PC-3 (cell line): ENCODE data around the gene LYZL1. TPM values are rescaled to one million over a fixed set of nuclear protein-coding genes. Genes with fewer than 3 reads are reported as not detected.

Experiments
- ATAC-seq: fragments of 200-7000 bp; cut with Tn5 transposase; 2 replicates; pipeline ENCODE4 v1.9.1; 2020; ENCODE audit warnings: mild to moderate bottlenecking, moderate library complexity
- BruUV-seq: library from RNA; stranded (reverse); fragments of 400-500 nt; replicated peaks from 2 replicates; lab custom pipeline; 2021; lab: Mats Ljungman, UMichigan
- CTCF ChIA-PET: fragments of 300-600 bp; sonication (Branson Sonifier 250); formaldehyde crosslinking; loops from one replicate; lab custom pipeline; 2022; ENCODE audit warnings: antibody characterized with exemption; lab: Charles Lee
- POLR2A ChIA-PET: fragments of 300-600 bp; sonication (Branson Sonifier 250); formaldehyde crosslinking; loops from one replicate; lab custom pipeline; 2022; ENCODE audit warnings: antibody characterized with exemption; ENCODE audit not compliant: unreplicated experiment; lab: Charles Lee
- DNase-seq: peaks from one replicate; pipeline ENCODE4 v3.0.0-alpha.2; 2015
- H2AFZ ChIP-seq: fragments of 300-600 bp; sonication (generic); 2 replicates; pipeline ENCODE4 v1.6.0; 2016; ENCODE audit warnings: antibody characterized with exemption, low read length
- H3F3A ChIP-seq: fragments of 300-600 bp; sonication (generic); one replicate; pipeline ENCODE4 v1.6.0; 2017; ENCODE audit warnings: antibody characterized with exemption, low read length, control low read depth, mild to moderate bottlenecking; ENCODE audit not compliant: unreplicated experiment
- H3K27ac ChIP-seq: fragments of 300-600 bp; sonication (generic); 2 replicates; pipeline ENCODE4 v1.5.1; 2016; ENCODE audit warnings: mild to moderate bottlenecking, low read length
- H3K27me3 ChIP-seq: fragments of 300-600 bp; sonication (generic); 2 replicates; pipeline ENCODE4 v1.6.1; 2016; ENCODE audit warnings: low read length, mixed read lengths
- H3K36me3 ChIP-seq: fragments of 300-600 bp; sonication (generic); 2 replicates; pipeline ENCODE4 v1.6.1; 2016; ENCODE audit warnings: low read depth, mixed run types, low read length, mixed read lengths
- H3K4me1 ChIP-seq: fragments of 300-600 bp; sonication (generic); 2 replicates; pipeline ENCODE4 v1.5.1; 2016; ENCODE audit warnings: low read length; ENCODE audit not compliant: insufficient read depth
- H3K4me2 ChIP-seq: fragments of 300-600 bp; sonication (generic); 2 replicates; pipeline ENCODE4 v1.6.0; 2016; ENCODE audit warnings: low read length
- H3K4me3 ChIP-seq: fragments of 300-600 bp; sonication (generic); 2 replicates; pipeline ENCODE4 v1.5.1; 2016; ENCODE audit warnings: mild to moderate bottlenecking, low read length, mixed read lengths
- H3K79me2 ChIP-seq: fragments of 300-600 bp; sonication (generic); 2 replicates; pipeline ENCODE4 v1.6.1; 2017; ENCODE audit warnings: low read length, mixed read lengths
- H3K9ac ChIP-seq: fragments of 300-600 bp; sonication (generic); 2 replicates; pipeline ENCODE4 v1.6.0; 2016; ENCODE audit warnings: mild to moderate bottlenecking, low read length
- H3K9me2 ChIP-seq: fragments of 300-600 bp; sonication (generic); replicated peaks from 2 replicates; pipeline ENCODE4 v1.6.1; 2016; ENCODE audit warnings: mixed run types, low read length, mixed read lengths
- H3K9me3 ChIP-seq: fragments of 300-600 bp; sonication (generic); 2 replicates; pipeline ENCODE4 v1.6.1; 2016; ENCODE audit warnings: low read length, mixed read lengths
- H4K20me1 ChIP-seq: fragments of 300-600 bp; sonication (generic); 2 replicates; pipeline ENCODE4 v1.6.1; 2016; ENCODE audit warnings: low read length, mixed read lengths
- EZH2 ChIP-seq: fragments of 300-600 bp; sonication (generic); IDR thresholded peaks from one replicate; pipeline ENCODE4 v1.6.1; 2017; ENCODE audit warnings: antibody characterized with exemption, mild to moderate bottlenecking, low read length; ENCODE audit not compliant: unreplicated experiment
- EZH2phosphoT487 ChIP-seq: fragments of 300-600 bp; sonication (generic); IDR thresholded peaks from 2 replicates; pipeline ENCODE4 v1.6.1; 2018; ENCODE audit warnings: mild to moderate bottlenecking, antibody characterized with exemption, low read length, borderline replicate concordance
- intact Hi-C: fragments of 100-400 bp; cut with micrococcal nuclease; formaldehyde crosslinking; loops from 2 replicates; pipeline ENCODE4 v1.9.0; 2023
- total RNA-seq: library from RNA; depleted of rRNA; stranded (reverse); fragments of >200 nt; gene quantifications from 2 replicates; pipeline ENCODE4 v1.2.3, GENCODE V29; 2014
- TF ChIP-seq, protein P1 (sequence below): fragments of 300-600 bp; sonication (generic); conservative IDR thresholded peaks from 2 replicates; pipeline ENCODE4 v1.5.1; 2017; ENCODE audit warnings: antibody characterized with exemption, low read depth, mild to moderate bottlenecking, low read length

LYZL1 gene
- total RNA-seq, 1 experiment from 2014 or later: not detected

DNA sequence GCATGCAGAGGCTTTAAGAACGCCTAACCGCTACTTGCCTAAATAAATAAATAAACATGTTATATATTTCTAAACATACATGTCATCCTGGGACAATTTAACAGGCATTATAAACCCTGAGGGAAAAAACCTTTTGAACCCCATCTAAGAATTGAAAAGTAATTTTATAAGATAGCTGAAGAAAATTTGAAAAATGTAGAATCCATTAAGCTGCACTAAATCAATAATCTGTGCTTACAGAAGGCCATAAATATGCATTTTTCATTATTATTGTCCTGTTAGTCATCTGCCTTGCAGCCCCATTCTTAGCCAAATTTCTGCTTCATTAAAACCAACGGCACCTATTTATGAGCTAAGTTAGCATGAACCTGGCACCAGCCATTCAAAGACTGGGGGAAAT is 24.2 kb downstream of the LYZL1 start:
- no TSS peak for BruUV-seq
- POLR2A ChIA-PET: no interaction called here

DNA sequence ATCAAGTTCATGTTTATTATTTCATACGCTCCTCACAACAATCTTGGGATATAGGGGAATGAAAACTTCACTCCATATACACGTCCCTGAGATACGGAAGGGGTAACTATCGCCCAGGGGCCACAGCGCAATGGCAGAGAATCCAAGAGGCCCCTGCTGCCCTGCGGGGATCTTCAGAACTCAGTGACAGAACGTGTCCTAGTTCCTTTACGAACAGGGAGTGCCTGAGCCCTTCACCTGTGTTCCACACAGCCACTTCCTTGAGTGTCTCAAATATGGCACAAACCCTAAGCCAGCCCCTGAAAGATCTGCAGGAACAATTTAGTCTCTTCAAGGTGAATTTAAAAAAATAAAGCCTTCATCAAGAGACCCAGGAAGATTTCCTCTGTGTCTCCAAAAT is 25.9 kb downstream of the LYZL1 start:
- no peak overlapping the region for H3K9ac ChIP-seq
- H3F3A ChIP-seq: no peaks in the 10 kb centered on the region
- H3K9me3 ChIP-seq: no peaks in the 10 kb centered on the region
- ChIA-PET POLR2A (no interaction called here), CTCF (no interaction called here)
- DNase-seq (no peak), ATAC-seq (no peak)
- no peaks in the 10 kb centered on the region for H3K79me2 ChIP-seq
- TF ChIP-seq, protein P1, sequence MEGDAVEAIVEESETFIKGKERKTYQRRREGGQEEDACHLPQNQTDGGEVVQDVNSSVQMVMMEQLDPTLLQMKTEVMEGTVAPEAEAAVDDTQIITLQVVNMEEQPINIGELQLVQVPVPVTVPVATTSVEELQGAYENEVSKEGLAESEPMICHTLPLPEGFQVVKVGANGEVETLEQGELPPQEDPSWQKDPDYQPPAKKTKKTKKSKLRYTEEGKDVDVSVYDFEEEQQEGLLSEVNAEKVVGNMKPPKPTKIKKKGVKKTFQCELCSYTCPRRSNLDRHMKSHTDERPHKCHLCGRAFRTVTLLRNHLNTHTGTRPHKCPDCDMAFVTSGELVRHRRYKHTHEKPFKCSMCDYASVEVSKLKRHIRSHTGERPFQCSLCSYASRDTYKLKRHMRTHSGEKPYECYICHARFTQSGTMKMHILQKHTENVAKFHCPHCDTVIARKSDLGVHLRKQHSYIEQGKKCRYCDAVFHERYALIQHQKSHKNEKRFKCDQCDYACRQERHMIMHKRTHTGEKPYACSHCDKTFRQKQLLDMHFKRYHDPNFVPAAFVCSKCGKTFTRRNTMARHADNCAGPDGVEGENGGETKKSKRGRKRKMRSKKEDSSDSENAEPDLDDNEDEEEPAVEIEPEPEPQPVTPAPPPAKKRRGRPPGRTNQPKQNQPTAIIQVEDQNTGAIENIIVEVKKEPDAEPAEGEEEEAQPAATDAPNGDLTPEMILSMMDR: no peak
- no peak for TF ChIP-seq EZH2phosphoT487
- TF ChIP-seq EZH2: no peak
- H3K9me2 ChIP-seq: no peaks in the 10 kb centered on the region
- BruUV-seq: no TSS peak
- peaks cover 46% of the 10 kb centered on the region for H3K4me1 ChIP-seq
- H2AFZ ChIP-seq: no peak overlapping the region
- no peaks in the 10 kb centered on the region for H3K27me3 ChIP-seq
- no peaks in the 10 kb centered on the region for H3K36me3 ChIP-seq
- intact Hi-C loops: no loop called here
- no peak overlapping the region for H3K4me2 ChIP-seq
- H3K4me3 ChIP-seq: no peak overlapping the region
- no peaks in the 10 kb centered on the region for H4K20me1 ChIP-seq
- H3K27ac ChIP-seq: no peak overlapping the region

More for the DNA sequence above, 24.2 kb downstream of the LYZL1 start:
- no peaks in the 10 kb centered on the region for H3F3A ChIP-seq
- 0 out of 2 replicates have a peak overlapping the region, but pooled peaks have one; percentile 13 for H3K27ac ChIP-seq
- no peaks in the 10 kb centered on the region for H3K27me3 ChIP-seq
- TF ChIP-seq, protein P1: no peak
- no peak for TF ChIP-seq EZH2phosphoT487
- TF ChIP-seq EZH2: no peak
- ATAC-seq: peak; percentile 48
- H3K9me2 ChIP-seq: no peaks in the 10 kb centered on the region
- H3K79me2 ChIP-seq: no peaks in the 10 kb centered on the region
- H4K20me1 ChIP-seq: no peaks in the 10 kb centered on the region
- CTCF ChIA-PET: no interaction called here
- intact Hi-C loops: no loop called here
- H3K9me3 ChIP-seq: no peaks in the 10 kb centered on the region
- peaks cover 38% of the 10 kb centered on the region for H3K4me1 ChIP-seq
- H3K36me3 ChIP-seq: no peaks in the 10 kb centered on the region
- no peak overlapping the region for H3K9ac ChIP-seq
- peak; percentile 26 for DNase-seq
- H3K4me2 ChIP-seq: no peak overlapping the region
- no peak overlapping the region for H3K4me3 ChIP-seq
- no peak overlapping the region for H2AFZ ChIP-seq

DNA sequence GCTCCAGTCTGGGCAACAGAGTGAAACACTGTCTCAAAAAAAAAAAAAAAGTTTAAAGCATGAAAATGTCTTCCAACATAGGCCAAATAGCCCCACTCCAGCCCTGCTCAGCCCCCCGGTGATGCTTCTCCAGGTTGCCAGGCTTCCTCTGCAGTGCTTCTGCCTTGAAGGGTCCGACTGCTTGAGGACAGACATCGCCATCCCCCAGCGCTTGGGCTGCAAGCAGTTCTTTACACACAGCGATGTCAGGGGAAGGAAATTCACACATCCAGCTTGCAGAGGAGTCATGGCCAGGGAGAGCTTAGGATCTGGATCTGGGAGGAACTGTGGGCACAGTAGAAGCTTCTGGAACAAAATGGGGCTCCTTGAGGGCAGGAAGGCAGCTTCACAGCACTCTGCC is 26.9 kb downstream of the LYZL1 start:
- H3K4me2 ChIP-seq: no peak overlapping the region
- CTCF ChIA-PET: no interaction called here
- intact Hi-C loops: no loop called here
- BruUV-seq: no TSS peak
- H3K27me3 ChIP-seq: no peaks in the 10 kb centered on the region
- H2AFZ ChIP-seq: no peak overlapping the region
- H4K20me1 ChIP-seq: no peaks in the 10 kb centered on the region
- POLR2A ChIA-PET: no interaction called here
- H3K9me3 ChIP-seq: no peaks in the 10 kb centered on the region
- no peak overlapping the region for H3K9ac ChIP-seq
- H3K36me3 ChIP-seq: no peaks in the 10 kb centered on the region
- no peaks in the 10 kb centered on the region for H3K9me2 ChIP-seq
- H3K4me1 ChIP-seq: peaks cover 37% of the 10 kb centered on the region
- H3K4me3 ChIP-seq: no peak overlapping the region
- DNase-seq (no peak), ATAC-seq (no peak)
- TF ChIP-seq EZH2phosphoT487 (no peak), EZH2 (no peak)
- TF ChIP-seq, protein P1: no peak
- no peaks in the 10 kb centered on the region for H3F3A ChIP-seq
- H3K27ac ChIP-seq: no peak overlapping the region
- no peaks in the 10 kb centered on the region for H3K79me2 ChIP-seq
